GM12872 (cell line): Measurements from ENCODE around the gene GAB2.

Experiments
- TF ChIP-seq, protein P1 (sequence below): IDR thresholded peaks from 3 replicates; pipeline ENCODE4 v1.5.1; 2011; ENCODE audit warnings: low read depth, mild to moderate bottlenecking, low read length, moderate library complexity; ENCODE audit not compliant: insufficient read depth

The GAB2 gene

DNA sequence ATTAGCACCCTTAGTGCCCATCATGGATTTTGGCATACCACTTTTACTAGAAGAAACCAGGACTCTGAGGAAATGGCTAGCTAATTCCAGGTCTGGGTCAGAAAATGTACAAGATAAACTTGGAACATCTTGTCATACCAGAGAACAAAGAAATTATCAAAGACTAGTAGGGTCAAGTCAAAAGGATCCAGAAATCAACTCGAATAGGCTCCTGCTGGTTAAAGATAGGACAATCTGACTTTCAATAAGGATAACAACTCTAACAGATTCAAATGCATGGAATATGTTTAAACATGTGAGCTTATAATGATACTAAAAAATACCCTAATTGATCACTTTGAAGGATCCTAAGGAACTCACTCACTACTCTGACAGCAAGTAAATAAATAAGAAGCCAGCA, 18.9 kb downstream of the GAB2 start:
- TF ChIP-seq, protein P1, sequence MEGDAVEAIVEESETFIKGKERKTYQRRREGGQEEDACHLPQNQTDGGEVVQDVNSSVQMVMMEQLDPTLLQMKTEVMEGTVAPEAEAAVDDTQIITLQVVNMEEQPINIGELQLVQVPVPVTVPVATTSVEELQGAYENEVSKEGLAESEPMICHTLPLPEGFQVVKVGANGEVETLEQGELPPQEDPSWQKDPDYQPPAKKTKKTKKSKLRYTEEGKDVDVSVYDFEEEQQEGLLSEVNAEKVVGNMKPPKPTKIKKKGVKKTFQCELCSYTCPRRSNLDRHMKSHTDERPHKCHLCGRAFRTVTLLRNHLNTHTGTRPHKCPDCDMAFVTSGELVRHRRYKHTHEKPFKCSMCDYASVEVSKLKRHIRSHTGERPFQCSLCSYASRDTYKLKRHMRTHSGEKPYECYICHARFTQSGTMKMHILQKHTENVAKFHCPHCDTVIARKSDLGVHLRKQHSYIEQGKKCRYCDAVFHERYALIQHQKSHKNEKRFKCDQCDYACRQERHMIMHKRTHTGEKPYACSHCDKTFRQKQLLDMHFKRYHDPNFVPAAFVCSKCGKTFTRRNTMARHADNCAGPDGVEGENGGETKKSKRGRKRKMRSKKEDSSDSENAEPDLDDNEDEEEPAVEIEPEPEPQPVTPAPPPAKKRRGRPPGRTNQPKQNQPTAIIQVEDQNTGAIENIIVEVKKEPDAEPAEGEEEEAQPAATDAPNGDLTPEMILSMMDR, result no peak

DNA sequence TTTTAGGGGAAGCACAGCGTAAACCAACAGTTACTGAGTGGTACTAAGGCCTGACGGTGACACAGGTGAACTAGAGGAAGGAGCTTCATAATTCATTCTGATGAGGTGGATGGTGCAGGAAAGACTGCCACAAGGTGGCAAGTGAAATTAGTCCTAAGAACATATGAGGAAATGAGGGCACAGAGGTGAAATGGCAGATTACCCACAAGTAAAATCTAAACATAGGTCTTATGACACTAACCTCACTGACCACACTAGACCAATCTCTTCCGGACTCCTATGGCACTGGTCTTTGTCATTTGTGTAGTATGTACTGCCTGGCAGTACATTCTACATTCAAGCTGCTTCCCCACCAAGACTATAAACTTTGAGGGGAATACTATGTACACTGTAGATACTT, 20.2 kb downstream of the GAB2 start:
- TF ChIP-seq, protein P1, result no peak

DNA sequence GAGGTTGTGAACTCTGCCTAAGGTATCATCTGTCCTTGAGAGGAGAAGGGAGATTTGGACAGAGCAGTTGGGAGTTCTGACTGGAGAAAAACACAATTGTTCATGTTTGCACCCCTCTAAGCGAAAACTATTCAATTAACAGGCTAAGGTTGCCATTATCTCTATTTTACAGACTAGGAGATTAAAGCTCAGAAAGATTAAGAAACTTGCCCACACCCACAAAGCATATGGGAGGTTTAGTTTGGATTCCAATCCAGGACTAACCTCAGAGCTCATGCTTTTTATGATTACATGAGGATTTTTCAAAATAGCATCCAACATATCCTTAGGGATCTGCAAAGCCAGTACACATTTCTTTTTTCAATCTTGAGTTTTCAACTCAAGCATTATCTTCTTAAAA, 22.0 kb downstream of the GAB2 start:
- TF ChIP-seq, protein P1, result no peak

DNA sequence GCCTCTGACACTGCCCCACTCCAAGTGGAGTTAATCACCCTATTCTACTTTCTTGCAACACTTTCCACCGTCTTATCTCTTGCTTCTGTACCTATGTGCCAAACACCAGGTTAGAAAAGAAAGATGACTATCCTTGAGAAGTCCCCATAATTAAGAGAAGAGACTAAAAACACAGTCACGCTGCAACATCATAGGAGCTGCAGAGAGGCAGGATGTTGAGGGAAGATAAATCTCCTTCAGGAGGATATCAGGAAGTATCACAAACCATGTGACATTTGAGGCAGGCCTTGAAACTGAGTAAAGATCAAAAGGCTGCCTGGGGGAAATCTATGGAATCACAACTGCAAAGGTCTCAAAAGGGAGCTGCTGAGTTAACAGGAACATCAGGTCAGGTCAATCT, 24.8 kb downstream of the GAB2 start:
- TF ChIP-seq, protein P1, result no peak

DNA sequence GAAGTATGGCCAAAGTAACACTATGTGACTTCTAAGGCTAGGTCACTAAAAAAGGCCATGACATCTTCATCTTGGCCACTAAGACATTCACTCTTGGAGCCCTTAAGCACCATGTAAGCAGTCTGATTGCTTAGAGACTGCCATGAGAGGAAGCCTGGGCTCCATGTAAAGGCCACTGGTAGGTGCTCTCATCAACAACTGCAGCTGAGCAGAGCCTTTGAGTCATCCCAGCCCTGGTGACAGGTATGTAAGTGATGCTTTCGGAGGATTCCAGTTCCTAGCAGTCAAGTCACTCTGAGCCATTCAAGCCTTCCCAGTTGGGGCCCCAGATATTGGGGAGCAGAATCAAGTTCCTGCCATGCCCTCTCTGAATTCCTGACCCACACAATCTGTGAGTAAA, 26.2 kb downstream of the GAB2 start:
- TF ChIP-seq, protein P1, result no peak

DNA sequence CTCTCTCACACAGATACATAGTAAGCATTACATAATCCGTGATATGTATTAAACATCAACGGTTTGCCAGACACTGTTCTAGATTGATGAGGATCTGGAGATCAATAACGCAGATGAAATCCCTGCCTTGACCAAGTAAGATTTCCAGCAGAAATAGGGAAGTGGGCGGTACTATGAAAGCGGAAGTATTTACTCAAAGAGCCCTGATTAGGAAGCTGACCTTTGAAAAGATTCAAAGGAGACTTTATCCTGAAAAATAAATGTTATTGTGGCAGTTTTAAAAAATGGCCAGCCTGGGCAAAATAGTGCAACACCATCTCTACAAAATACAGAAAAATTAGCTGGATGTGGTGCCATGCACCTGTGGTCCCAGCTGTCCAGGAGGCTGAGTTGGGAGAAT, 26.8 kb downstream of the GAB2 start:
- TF ChIP-seq, protein P1, result no peak

DNA sequence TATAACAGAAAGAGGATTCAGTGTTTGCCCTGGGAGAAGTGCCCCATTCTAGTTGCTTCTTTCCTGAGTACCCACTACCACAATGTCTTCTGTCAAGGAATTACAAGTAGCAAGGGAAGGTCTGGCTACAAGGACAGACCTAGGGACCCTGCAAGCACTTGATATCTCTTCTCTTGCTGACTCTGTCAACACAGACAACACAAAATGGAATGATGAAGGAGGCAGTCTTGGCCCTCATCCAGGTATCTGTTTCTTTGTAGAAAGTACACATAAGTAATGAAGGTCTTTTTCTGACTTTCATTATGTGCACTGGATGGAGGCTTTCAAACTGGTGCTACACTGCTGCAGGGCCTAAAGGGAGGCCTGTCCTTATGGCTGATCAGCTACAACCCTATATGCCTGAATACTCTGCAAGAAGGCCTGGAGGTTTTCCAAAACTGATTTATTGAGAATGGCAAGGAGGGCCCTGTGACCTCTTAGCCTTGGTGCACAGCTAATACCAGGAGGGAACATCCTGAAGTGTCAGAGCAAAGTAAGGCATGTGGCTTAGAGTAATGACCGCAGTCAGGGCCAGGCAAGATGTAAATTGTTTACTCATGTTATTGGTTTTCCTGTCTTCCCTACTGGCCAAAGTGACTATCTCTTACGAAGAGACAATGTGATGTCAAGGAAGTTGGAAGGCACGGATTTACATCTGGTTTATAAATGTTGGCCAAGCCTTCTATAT, 31.2 kb downstream of the GAB2 start:
- TF ChIP-seq, protein P1, result no peak
